ENCODE measurements around the gene PRIMA1.

DNA sequence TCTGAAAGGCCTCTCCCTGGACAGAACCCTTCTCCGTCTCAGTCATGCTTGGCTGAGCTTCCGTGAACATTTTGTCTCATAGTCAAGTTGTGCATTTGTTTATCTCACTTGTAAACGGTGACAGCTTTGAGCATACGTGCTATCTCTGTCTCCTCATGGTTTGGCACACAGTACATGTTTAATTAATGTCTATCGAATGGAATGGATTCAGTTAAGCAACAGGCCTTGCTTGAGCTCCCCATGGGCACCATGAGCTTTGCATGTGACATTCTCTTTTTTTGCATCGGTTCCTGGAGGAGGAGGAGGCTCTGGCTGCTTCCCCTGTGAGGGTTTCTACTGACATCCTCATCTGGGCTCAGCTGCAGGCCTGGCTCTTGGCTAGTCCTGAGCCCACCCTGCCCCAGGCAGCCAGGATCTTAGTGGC is 80.0 kb downstream of the PRIMA1 start:
- TF ChIP-seq POLR2A (IDR thresholded peaks at IDR 0.05) (no peak), EP300 (IDR thresholded peaks at IDR 0.05) (no peak)
- TF ChIP-seq, protein P1, sequence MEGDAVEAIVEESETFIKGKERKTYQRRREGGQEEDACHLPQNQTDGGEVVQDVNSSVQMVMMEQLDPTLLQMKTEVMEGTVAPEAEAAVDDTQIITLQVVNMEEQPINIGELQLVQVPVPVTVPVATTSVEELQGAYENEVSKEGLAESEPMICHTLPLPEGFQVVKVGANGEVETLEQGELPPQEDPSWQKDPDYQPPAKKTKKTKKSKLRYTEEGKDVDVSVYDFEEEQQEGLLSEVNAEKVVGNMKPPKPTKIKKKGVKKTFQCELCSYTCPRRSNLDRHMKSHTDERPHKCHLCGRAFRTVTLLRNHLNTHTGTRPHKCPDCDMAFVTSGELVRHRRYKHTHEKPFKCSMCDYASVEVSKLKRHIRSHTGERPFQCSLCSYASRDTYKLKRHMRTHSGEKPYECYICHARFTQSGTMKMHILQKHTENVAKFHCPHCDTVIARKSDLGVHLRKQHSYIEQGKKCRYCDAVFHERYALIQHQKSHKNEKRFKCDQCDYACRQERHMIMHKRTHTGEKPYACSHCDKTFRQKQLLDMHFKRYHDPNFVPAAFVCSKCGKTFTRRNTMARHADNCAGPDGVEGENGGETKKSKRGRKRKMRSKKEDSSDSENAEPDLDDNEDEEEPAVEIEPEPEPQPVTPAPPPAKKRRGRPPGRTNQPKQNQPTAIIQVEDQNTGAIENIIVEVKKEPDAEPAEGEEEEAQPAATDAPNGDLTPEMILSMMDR (IDR thresholded peaks at IDR 0.05): no peak

Data from stomach (tissue), 4 donors.